DMS53 treated with DMSO at 0.1 percent for 48 hours (cell line): ENCODE measurements around the gene FRS2.

ENCODE experiments used
- DNase-seq: peaks from one replicate; lab custom pipeline; 2025; ENCODE audit not compliant: unreplicated experiment; lab: John Stamatoyannopoulos, UW

Gene FRS2

GRCh38 chr12:69459477-69459876 is 10.7 kb upstream of the FRS2 start:
- DNase-seq = no peak

DNA sequence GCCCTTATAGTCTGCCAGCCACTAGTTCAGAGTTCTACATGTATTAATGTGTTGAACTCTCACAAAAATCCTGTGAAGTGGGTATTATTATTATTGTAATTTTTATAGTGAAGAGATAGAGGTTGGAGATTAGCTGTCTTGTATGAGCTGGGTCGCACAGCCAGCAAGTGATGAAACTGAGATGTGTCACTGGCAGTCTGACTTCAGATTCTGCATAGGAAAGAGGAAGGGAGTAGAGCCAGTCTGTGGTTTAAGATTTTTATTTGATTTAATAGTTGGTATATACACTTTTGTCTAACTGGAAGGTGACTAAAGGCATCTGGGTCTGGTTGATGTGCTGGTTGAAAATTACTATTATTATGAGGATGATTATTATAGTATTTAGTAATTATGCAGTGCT is 5.8 kb upstream of the FRS2 start:
- no peak for DNase-seq

- DNase-seq = no peak
Observed at GRCh38 chr12:69466867-69467266, 3.3 kb upstream of the FRS2 start.

- no peak for DNase-seq
Observed at GRCh38 chr12:69467366-69467765, 2.8 kb upstream of the FRS2 start.

DNA sequence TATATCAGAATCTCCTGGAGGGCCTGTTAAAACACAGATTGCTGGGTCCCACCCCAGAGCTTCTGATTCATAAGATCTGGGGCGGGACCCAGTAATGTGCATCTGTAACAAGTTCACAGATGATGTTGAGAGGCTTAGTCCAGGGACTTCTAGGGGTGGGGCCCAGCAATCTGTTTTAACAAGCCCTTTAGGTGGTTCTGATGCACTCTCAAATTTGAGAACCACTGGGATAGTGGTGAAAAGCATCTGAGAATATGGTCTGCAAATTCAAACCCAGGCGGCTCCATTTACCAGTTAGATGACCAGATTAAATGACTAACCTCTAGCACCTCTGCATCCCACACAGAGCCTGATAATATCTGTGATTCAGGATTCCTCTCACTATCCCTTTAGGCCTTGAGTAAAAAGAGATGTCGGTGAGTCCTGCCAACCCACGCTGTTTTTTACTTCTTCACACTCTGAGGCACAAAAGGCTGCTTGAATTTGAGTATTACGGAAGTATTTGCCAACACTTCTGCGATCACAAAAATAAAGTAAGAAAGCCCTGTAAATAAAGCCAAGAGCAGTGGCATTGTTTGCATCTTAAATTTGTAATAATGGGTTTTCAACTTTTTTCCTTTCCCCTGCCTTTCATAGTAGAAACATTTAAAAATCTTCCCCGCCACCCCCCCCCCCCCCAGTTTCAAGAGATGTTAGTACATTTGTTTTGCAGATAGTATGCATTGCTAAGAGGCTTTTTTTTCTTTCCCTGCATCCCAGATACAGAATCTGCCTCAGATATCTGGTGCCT is 1.8 kb upstream of the FRS2 start:
- DNase-seq = no peak

- no peak for DNase-seq
Observed at GRCh38 chr12:69469854-69470188, 367 bp upstream of the FRS2 start.

DNA sequence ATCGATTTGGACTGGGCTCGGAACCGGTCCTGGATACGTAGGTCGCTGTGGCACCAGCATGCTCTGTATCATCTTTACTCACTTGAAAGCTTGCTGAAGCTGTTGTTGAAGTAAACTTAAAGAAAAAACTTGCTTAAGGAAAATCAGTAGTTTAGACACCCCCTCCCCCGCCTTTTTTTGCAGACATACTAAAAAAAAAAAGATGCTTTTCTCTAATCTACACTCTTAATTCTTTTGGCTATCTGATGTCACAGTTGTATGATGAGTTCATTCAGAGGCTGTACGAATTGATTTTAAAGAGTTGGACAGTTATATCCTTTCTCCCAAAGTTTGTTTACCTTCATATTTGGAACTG is 865 bp downstream of the FRS2 start:
- DNase-seq = no peak

DNA sequence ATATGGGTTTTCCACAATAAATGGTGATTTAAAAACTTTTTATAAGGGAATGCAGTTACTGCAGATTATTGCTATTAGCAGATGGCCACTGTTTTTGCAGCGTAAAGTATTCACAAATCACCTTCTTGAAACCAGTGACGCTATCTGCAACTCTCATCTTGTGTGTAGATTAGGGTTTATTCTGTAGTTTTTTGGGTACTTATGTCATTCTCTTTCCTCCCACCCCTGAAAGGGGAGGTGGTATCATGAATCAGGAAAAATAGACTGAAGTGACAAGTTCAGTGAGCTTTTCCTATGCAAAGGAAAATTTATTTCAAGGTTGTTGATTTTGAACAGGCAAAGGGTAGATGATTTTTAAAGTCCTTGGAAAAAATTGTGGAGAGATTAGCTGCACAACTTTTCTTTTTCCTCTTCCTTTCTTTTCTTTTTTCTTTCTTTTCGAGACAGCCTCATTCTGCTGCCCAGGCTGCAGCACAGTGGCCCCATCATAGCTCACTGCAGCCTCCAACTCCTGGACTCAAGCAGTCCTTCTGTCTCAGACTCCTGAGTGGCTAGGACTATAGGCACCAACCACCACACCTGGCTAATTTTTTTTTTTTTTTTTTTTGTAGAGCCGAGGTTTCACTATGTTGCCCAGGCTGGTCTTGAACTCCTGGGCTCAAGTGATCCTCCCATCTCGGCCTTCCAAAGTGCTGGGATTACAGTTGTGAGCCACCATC is 1.6 kb downstream of the FRS2 start:
- no peak for DNase-seq

DNA sequence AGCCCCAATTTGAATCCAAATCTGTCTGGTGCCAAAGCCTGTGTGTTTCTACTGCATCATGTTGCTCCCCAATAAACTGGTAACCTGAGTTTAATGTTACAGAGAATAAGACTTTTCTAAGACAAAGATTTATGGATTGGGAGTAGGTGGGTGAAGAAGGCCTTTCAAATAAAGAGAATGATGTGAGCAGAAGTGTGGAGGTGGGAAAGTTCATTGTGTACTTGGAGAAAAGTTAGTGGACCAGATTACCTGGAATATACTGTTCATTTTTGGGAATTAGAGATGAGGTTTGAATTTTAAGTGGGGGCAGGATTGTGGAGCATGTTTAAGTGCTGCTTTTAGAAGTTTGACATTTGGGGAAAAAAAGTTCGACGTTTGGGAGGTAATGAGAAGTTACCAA is 3.1 kb downstream of the FRS2 start:
- no peak for DNase-seq

DNA sequence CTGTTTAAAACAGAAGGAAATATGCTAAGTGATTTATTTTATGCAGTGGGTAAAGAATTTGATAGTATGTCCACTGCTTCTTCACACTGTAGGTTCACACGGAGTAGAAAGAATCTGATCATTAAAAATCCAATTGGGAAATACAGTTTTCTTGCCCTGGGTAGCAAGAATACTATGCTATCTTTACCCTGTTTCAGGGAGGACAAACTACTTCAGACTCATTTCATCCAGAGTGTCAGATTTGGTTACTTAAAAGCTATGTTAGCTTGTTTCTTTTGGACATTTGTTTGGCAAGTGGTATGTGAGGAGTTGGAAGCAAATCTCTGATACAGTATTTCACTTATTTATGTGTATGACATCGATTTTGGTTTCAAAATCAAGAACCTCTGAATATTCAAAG is 4.3 kb downstream of the FRS2 start:
- DNase-seq = no peak

DNA sequence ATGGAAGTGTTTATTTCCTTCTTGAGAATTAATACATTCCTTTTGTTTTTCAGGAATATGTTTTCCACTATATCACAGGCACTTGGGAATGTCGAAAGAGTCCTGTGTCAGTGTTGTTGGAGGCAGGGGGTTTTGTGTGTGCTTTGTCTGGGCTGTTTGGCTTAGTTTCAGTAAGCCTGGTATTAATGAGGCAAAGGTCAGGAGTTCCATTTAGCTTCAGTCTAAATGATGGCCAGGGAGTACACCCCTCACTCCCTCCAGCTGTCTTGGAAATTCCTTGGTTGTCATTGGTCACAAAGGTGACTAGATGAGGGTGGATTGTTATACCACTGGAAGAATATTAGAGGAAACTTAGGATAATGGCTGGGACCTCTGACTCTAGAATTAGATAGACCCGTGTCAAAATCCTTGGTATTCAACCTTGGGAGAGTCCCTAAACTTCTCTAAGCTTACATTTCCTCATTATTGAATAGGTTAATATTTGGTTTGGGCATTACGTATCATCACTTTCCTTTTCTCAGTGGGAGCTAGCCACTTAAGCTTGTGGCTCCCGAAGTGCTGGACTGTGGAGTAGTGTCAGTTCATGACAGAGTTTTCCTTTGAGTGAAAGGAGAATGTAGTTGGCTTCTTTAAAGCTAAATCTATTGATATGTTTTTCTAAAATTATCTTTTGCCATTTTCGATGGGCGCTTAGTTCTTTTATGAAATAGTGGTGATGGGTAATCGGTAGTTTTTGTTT is 5.2 kb downstream of the FRS2 start:
- no peak for DNase-seq

DNA sequence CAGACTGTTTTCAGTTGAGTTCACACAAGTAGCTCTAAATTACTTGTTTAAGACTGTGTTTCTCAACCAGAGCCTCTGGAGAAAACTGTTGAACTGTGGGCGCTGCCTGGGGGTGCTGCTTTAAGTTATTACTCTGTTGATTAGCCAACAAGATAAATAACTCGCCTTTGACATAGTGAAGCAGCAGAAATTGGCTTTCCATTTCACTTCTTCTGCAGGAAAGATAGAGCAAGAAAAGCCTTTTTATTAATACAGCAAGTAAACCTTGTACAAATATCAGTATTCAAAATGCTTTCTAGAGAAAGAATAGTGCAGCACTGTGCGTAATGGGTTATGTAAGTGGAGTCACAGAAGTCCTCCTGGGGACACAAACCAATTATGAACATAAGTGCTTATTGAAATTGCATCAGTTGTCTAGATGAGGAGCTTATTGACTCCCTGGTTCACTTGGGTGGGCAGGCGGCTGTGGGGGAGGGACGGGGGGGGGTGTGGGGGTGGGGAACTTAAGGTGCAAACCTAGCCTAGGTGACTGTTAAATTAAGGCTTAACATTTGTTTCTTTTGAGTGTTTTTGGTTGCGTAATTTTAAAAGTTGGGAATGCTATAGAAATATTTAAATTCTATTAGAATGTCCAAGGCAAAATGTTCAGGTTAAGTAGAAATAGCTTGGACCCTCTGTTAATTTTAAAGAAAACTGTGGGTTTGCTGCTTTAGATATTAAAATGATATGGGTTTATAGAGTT is 6.3 kb downstream of the FRS2 start:
- DNase-seq = no peak

GRCh38 chr12:69479675-69480074 is 9.5 kb downstream of the FRS2 start:
- DNase-seq = no peak

DNA sequence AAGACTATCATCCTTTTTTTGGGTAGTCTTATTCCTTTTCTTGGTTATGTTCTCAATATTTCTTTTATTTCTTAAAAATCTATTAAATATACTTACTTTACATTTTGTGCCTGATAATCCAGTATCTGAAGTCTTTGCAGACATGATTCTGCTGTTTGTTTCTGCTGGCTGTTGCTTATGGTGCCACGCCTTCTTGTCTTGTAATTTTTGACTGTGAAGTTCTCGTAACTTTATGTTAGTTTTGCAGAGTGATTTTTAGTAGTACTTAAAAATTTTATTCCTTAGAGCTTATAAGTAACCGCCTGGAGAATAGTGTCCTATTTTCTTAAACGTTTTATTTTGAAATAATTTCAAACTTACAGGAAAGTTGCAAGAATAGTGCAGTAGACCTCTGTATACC is 10.5 kb downstream of the FRS2 start:
- DNase-seq = no peak

DNA sequence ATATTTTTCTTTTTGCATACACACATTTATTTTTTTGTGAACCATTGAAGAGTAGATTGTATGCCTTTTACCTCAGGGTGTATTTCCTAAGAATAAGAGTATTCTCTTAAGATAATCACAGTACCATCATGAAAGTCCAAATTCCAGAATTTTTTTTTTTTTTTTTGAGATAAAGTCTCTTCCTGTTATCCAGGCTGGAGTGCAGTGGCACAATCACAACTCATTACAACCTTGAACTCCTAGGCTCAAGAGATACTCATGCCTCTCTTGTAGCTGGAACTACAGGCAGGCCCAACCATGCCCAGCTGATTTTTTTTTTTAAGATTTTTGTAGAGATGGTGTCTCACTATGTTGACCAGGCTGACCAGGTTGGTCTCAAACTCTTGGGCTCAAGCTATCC is 10.9 kb downstream of the FRS2 start:
- no peak for DNase-seq

- no peak for DNase-seq
Observed at GRCh38 chr12:69483700-69484099, 13.5 kb downstream of the FRS2 start.

GRCh38 chr12:69484428-69484827 is 14.2 kb downstream of the FRS2 start:
- no peak for DNase-seq

GRCh38 chr12:69490920-69491643 is 20.9 kb downstream of the FRS2 start:
- DNase-seq = no peak

DNA sequence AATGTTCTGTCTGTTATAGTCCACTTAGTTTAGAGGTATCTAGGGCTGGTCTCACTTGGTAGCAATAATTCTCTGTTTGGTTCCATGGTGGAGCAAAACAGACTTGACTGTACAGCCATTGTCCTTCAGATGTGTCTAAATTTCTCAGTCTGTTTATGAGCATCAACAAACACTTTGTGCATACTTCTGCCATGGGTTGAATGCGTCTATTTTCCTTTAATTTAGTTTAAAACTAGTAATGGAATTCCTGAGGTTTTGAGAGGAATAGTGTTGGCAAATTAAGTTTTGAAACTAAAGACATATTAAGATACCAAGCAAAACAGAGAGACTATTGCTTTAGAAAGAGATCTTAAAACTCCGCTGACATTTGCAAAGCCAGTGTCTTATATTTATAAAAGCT is 22.6 kb downstream of the FRS2 start:
- DNase-seq = no peak

DNA sequence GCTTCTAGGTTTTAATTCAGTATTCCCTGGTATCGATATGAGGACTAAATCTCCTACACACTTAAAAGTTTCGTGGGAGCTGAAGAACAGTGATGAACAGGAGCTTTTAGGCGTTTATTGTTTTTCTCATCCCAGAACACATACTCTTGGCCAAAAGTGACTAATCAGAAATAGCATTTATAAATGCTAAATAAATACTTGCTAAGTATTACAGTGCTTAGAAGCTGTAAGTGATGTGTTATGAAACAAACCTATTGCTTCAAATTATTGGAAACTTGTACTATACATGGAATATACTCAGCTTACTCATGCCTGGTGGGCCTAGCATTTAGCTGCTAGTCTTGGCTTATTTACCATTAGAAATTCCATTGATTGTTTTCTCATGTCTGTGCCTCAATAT is 24.9 kb downstream of the FRS2 start:
- DNase-seq = no peak
